Measurements from ENCODE around the gene SEMA5A. TPM values are rescaled to one million over a fixed set of nuclear protein-coding genes. Genes with fewer than 3 reads are reported as not detected.

SEMA5A gene
- polyA plus RNA-seq, 1 donor from 2014 or later, result 3.2 TPM

DNA sequence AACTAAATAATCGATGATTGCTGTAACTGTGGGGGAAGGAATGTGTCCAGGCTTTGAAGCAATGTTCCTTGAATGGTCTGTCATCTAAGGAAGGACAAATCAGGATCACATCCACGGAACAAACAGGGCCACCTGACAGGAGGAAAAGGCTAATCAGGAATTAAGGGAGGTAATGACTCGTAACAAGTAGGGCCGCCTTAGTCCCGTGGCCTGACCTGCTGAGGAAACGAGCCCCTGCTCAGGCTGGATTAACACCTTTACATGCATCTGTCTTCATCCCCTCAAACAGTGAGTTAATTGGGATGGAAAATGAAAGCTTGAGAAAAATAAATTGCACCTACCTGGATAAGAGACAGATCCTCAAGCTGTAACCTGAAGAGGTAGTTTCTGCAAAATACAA is 227.8 kb downstream of the SEMA5A start:
- Histone ChIP-seq H3K27ac (ENCODE audit: low read length) (no peak overlapping the region), H3K36me3 (ENCODE audit: insufficient read depth, low read length) (no peaks in the 10 kb centered on the region), H3K27me3 (ENCODE audit: insufficient read depth, low read depth, low read length) (no peaks in the 10 kb centered on the region), H3K9me3 (ENCODE audit: low read length) (no peaks in the 10 kb centered on the region), H3K79me2 (replicated peaks; ENCODE audit: insufficient read depth, low read length) (no peaks in the 10 kb centered on the region), H3K4me3 (ENCODE audit: low read length) (no peak overlapping the region), H3K9ac (ENCODE audit: low read length) (no peak overlapping the region), H2AFZ (ENCODE audit: low read depth, low read length) (no peak overlapping the region), H4K20me1 (ENCODE audit: insufficient read depth) (no peaks in the 10 kb centered on the region), H3K4me2 (ENCODE audit: low read length) (no peak overlapping the region), H3K9me2 (ENCODE audit: insufficient read depth, low read length) (no peaks in the 10 kb centered on the region), H3F3A (ENCODE audit: insufficient read depth, low read length, poor library complexity, severe bottlenecking) (no peaks in the 10 kb centered on the region)
- TF ChIP-seq EZH2 (IDR thresholded peaks at IDR 0.05; ENCODE audit: borderline replicate concordance, insufficient read depth, low read length, poor library complexity, severe bottlenecking) (no peak), POLR2AphosphoS5 (IDR thresholded peaks at IDR 0.05) (no peak), TAF1 (IDR thresholded peaks at IDR 0.05; ENCODE audit: low read depth) (no peak)
- TF ChIP-seq, protein P1, sequence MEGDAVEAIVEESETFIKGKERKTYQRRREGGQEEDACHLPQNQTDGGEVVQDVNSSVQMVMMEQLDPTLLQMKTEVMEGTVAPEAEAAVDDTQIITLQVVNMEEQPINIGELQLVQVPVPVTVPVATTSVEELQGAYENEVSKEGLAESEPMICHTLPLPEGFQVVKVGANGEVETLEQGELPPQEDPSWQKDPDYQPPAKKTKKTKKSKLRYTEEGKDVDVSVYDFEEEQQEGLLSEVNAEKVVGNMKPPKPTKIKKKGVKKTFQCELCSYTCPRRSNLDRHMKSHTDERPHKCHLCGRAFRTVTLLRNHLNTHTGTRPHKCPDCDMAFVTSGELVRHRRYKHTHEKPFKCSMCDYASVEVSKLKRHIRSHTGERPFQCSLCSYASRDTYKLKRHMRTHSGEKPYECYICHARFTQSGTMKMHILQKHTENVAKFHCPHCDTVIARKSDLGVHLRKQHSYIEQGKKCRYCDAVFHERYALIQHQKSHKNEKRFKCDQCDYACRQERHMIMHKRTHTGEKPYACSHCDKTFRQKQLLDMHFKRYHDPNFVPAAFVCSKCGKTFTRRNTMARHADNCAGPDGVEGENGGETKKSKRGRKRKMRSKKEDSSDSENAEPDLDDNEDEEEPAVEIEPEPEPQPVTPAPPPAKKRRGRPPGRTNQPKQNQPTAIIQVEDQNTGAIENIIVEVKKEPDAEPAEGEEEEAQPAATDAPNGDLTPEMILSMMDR (IDR thresholded peaks at IDR 0.05; ENCODE audit: poor library complexity, severe bottlenecking), result no peak

DNA sequence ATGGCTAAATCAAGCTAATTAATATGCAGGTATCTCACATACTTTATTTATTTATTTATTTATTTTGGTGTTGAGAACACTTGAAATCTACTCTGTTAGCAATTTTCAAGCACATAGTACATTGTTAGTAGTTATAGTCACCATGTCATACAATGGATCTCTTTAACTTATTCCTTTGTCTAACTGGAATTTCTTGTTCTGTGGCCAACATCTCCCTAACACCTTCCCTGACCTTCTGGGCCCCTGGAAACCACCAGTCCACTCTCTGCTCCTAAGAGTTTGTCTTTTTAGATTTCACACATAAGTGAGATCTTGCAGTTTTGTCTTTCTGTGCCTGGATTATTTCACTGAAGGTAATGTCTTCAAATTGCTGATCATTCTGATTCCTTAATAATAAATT is 229.1 kb downstream of the SEMA5A start:
- Histone ChIP-seq H3K79me2 (replicated peaks; ENCODE audit: insufficient read depth, low read length) (no peaks in the 10 kb centered on the region), H3K27ac (ENCODE audit: low read length) (no peak overlapping the region), H3K4me3 (ENCODE audit: low read length) (no peak overlapping the region), H3K36me3 (ENCODE audit: insufficient read depth, low read length) (no peaks in the 10 kb centered on the region), H2AFZ (ENCODE audit: low read depth, low read length) (no peak overlapping the region), H3K9me2 (ENCODE audit: insufficient read depth, low read length) (no peaks in the 10 kb centered on the region), H3K4me2 (ENCODE audit: low read length) (no peak overlapping the region), H3K27me3 (ENCODE audit: insufficient read depth, low read depth, low read length) (no peaks in the 10 kb centered on the region), H3K9me3 (ENCODE audit: low read length) (no peaks in the 10 kb centered on the region), H3K9ac (ENCODE audit: low read length) (no peak overlapping the region), H4K20me1 (ENCODE audit: insufficient read depth) (no peaks in the 10 kb centered on the region), H3F3A (ENCODE audit: insufficient read depth, low read length, poor library complexity, severe bottlenecking) (no peaks in the 10 kb centered on the region)
- TF ChIP-seq MXI1 (conservative IDR thresholded peaks at IDR 0.05; ENCODE audit: poor library complexity, severe bottlenecking), result no peak
- no peak for TF ChIP-seq TAF1 (IDR thresholded peaks at IDR 0.05; ENCODE audit: low read depth)
- no peak for TF ChIP-seq SMC3 (conservative IDR thresholded peaks at IDR 0.05; ENCODE audit: poor library complexity)
- no peak for TF ChIP-seq EP300 (conservative IDR thresholded peaks at IDR 0.05; ENCODE audit: poor library complexity, severe bottlenecking)
- TF ChIP-seq EZH2 (IDR thresholded peaks at IDR 0.05; ENCODE audit: borderline replicate concordance, insufficient read depth, low read length, poor library complexity, severe bottlenecking), result no peak

DNA sequence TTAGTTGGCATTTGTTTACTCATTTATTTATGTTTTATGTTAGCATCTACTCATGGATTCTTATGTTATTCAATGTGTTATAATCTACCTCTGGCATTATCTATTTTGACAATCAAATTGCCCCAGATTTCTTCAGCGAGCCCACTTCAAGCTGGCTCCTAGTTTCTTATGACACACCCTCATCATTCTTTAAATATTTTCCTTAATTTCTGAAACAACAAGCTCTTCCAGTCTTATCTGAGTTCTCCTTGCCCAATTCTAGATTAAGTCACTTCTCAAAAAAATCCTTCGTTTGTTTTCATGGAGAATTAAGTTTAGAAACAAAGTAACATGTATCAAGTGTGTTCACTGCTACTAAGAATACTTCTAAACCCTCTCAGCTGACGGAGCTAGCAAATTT is 229.8 kb downstream of the SEMA5A start:
- Histone ChIP-seq H3K9me2 (ENCODE audit: insufficient read depth, low read length) (no peaks in the 10 kb centered on the region), H3K36me3 (ENCODE audit: insufficient read depth, low read length) (no peaks in the 10 kb centered on the region)
- TF ChIP-seq, protein P1 (IDR thresholded peaks at IDR 0.05; ENCODE audit: poor library complexity, severe bottlenecking), result no peak
- TF ChIP-seq EZH2 (IDR thresholded peaks at IDR 0.05; ENCODE audit: borderline replicate concordance, insufficient read depth, low read length, poor library complexity, severe bottlenecking) (no peak), SMC3 (conservative IDR thresholded peaks at IDR 0.05; ENCODE audit: poor library complexity) (no peak)

More for the DNA sequence above, 229.8 kb downstream of the SEMA5A start:
- no peak overlapping the region for H3K4me3 ChIP-seq (ENCODE audit: low read length)
- no peaks in the 10 kb centered on the region for H4K20me1 ChIP-seq (ENCODE audit: insufficient read depth)
- H3K27me3 ChIP-seq (ENCODE audit: insufficient read depth, low read depth, low read length), result no peaks in the 10 kb centered on the region
- H3K27ac ChIP-seq (ENCODE audit: low read length), result no peak overlapping the region
- no peak overlapping the region for H3K9ac ChIP-seq (ENCODE audit: low read length)
- H3K9me3 ChIP-seq (ENCODE audit: low read length), result no peaks in the 10 kb centered on the region
- H3F3A ChIP-seq (ENCODE audit: insufficient read depth, low read length, poor library complexity, severe bottlenecking), result no peaks in the 10 kb centered on the region
- H3K79me2 ChIP-seq (replicated peaks; ENCODE audit: insufficient read depth, low read length), result no peaks in the 10 kb centered on the region
- no peak overlapping the region for H3K4me2 ChIP-seq (ENCODE audit: low read length)
- H2AFZ ChIP-seq (ENCODE audit: low read depth, low read length), result no peak overlapping the region
